Daoy (cell line): ENCODE results near the gene GALP. TPM values are rescaled to one million over a fixed set of nuclear protein-coding genes. Genes with fewer than 3 reads are reported as not detected.
"Not testable (repeated sequence)": the region's sequence is repeated elsewhere in the genome, so short reads cannot be mapped to it uniquely, and the experiment has no call there.

Experiments used
- DNase-seq: peaks from one replicate; pipeline ENCODE4 v3.0.0-alpha.2; 2015; ENCODE audit warnings: low read depth
- total RNA-seq: library from RNA; depleted of rRNA; stranded (reverse); fragments of >200 nt; shearing (Covaris generic); gene quantifications from 2 replicates; pipeline ENCODE4 v1.2.3, GENCODE V29; 2014; rRNA removed

Gene GALP
- total RNA-seq, 1 experiment from 2014 or later = not detected

DNA sequence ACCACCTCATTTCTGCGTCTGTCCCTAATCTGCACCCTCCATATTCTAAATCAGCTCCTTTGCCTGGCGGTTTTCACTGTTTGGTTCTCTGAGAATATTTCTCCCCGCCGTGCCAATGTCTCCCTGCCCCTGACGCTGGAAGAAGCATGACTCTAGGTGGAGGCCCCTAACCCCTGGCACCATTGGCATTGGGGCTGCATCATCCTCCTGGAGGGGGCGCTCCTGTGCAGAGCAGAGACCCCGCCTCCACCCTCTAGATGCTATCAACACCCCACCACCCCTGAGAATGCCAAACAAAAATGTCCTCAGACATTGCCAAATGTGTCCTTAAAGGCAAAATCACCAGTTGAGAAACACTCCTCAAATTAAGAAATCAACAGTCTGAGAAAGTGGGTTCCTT, 15.3 kb downstream of the GALP start:
- DNase-seq = no peak

DNA sequence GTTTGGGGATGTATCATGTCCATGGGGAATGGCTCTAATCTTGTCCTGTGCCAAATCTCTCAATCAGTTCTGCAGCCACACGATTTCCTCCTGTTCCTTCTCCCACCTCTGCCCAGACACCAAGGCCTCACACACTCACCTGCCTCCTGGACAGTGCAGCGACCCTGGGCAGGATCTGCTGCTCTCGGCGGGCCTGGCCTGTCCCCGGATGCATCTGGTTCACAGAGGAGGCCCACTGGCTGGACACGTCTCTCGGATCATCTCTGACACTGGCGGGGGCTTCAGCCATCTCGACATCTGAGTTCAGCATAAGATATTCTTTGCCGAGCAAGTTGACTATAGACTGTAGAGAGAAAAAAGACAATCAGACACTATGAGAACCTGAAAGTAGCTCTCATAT, 15.9 kb downstream of the GALP start:
- no peak for DNase-seq

DNA sequence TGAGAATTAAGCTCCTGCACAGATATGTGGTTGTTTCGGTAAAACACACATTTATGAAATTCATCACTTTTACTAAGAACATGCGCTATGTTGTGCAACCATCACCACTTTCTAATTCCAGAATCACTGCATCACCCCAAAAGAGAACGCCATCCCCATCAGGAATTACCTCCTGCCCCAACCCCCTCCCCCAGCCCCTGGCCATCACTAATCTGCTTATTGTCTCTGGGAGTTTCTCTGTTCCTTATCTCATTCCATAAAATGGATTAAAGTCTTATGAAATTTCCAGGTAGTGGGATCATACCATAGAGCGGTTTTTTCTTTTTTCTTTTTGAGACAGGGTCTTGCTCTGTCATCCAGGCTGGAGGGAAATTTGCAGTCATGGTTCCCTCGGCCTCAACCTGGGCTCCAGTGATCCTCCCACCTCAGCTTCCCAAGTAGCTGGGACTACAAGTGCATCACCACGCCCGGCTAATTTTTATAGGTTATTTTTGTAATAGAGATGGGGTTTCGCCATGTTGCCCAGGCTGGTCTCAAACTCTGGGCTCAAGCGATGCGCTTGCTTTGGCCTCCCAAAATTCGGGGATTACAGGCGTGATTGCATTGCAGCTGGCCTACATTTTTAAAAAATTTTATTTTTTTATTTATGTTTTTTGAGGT, 18.3 kb downstream of the GALP start:
- no peak for DNase-seq

DNA sequence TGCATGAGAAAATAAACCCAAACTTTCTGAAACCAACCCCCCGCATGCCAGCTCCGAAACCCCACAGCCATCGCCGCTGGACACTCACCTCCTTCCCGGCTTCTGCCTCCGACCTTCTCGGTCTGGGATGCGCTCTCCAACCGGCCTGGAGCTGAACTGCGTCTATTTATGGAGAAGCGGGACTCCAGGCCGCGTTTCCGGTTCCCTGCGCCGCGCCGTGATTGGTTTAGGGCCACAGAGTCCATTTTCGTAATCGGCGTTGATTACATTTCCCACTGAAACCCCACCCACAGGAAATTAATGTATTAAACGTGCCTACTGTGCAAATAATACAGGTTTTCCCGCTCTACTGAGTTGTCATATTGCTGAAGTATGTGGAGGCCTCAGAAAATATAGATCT, 21.8 kb downstream of the GALP start, which contains the start of gene ZSCAN5B:
Gene ZSCAN5B, minus strand, starts transcription at position 138 of the 400 bp plus-strand sequence. CDS start 4,731 bp downstream, outside the sequence.
- not testable (repeated sequence) for DNase-seq

DNA sequence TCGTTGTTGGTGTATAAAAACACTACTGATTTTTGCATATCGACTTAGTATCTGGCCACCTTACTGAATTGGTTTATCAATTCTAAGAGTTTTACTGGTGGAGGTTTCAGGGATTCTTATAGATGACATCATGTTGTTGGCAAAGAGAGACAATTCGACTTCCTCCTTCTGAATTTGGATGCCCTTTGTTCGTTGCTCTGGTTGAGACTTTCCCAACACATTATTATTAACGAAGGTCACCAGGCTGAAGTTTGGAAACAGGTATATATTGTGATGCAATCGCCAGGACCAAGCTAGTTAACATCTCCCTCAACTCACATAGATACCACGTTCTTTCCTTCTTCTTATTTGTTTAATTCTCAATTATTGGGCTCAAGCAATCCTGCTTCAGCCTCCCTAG, 23.9 kb downstream of the GALP start:
- DNase-seq = no peak

DNA sequence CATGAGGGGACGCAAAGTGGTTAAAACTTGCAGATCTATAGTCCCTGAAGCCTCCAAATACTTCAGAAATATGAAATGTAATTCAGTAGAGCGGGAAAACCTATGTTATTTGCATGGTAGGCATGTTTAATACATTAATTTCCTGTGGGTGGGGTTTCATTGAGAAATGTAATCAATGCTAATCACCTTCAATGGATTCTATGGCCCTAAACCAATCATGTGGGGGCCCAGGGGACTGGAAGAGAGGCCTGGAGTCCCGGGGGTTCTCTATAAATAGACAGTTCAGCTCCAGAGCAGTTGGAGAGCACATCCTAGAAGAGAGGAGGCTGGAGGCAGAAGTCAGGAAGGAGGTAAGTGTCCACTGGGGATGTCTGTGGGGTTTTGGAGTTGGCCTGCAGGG, 26.2 kb downstream of the GALP start, which contains the start of gene ZSCAN5C:
Gene ZSCAN5C, plus strand, starts transcription at position 301 of the 400 bp plus-strand sequence. CDS start 3,641 bp downstream, outside the sequence.
- no peak for DNase-seq

DNA sequence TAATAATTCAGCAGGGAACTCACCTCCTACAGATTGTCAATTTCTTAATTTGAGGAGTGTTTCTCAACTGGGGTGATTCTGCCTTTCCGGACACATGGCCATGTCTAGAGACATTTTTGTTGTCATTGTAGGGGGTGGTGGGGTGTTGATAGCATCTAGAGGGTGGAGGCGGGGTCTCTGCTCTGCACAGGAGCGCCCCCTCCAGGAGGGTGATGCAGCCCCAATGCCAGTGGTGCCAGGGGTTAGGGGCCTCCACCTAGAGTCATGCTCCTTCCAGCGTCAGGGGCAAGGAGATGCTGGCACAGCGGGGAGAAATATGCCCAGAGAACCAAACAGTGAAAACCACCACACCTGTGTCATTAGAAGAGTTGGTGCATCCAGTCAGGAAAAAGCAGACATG, 31.8 kb downstream of the GALP start:
- not testable (repeated sequence) for DNase-seq

DNA sequence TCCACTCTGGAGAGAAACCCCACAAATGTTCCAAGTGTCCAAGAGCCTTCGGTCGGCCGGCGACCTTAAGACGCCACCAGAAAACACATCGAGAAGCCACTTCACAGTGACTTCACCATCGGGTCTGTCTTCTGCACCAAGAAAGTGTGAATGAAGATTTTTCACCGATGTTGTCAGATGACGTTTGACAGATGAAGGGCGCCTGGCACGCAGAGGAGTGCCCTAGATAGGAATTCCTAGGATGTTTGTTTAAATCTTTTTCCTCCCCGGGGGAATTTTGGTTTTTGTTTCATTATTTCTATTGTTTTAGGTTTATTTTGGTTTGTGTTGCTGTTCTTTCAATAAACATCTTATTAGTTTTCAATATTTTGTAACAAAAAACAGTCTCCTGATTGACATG, 33.3 kb downstream of the GALP start:
- no peak for DNase-seq

DNA sequence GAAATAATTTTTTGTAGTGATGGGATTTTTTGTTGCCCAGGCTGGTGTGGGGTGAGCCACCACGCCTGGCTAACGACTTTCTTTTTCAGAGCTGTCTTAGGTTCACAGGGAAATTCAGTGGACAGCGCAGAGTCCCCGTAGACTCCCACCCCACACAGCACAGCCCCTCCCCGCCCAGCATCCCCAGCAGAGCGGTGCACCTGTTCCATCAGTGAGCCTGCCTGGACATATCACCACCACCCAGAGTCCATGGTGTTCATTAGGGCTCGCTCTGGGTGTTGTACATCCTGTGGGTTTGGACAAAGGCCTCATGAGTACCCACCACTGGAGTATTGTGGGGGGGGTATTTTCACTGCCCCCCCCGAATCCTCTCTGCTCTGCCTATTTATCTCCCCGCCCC, 34.2 kb downstream of the GALP start:
- DNase-seq = not testable (repeated sequence)

DNA sequence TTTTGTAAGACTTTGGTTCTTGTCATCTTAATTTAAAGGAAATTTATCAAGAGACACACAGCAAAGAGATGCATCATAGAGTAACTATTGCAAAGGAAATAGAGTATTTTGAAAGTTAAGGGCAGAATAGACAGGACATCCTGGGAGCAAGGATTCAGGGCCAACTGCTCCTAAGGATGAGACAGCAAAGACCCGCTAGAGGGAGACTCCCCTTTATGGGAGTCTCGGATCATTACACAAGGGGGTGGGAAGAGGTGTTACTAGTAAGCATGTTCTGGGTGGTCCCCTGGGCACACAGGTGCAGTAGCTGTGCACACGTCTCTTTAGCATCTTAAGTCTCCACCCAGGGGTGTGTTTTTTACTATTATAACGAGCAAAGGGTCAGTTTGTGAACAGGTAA, 35.9 kb downstream of the GALP start:
- DNase-seq = no peak

DNA sequence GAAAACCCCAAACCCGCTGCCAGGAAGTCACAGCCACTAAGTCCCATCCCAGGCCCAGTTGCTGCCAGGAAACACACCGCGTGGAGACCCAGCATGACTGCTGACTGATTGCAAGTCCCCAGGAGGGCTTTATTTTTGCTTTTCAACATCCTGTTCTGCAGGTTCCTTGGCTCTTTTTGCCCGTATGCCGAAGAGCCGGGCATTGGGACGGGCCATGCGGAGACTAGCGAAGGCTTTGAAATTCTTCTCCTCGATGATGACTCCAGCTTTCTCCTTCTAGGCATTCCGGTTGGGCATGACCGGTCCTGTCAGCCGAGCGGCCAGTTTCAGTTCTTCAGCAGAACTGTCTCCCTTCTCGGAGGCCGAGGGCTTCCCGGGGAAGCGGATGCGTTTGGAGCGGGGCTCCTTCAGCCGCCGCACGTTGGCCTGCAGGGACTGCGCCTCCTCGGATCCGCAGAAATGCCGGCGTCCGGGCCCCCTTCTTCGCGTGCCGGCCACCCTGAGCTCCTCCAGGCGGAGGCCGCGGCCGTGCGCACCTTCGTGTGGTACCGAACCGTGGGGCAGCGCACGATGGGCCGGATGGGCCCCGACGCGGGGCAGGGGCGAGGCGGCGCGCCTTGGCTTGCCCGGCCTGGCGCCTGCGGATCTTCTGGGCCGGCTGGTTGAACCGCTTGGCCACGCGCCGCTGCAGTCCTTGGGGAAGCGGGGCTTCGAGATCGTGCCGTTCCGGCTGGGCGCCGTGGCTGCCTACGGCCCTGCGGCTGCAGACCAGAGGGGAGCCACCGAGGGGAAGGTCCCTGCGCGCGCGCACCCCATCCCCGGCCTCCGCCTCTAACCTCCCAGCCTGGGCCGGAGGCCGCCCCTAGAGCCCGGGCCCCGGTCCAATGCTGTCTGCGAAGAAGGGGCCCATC, 41.5 kb downstream of the GALP start:
- DNase-seq = peak; percentile 38

DNA sequence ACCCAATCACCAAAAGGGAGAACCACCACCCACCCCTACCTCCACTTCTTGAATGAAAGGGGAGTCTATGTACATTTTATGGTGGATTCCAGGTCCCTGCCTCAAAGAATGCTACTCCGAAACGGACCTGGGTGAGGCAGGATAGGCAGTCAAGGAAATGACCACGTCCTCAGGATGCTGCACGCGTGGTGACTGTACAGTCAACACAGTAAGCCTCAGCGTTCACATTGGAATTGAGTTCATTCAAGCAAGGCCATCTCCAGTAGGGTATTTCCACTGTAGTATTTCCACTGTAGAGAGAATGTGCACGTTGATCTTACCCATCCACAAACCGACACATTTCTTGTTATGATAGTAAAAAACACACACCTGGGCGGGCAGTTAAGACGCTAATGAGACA, 43.2 kb downstream of the GALP start:
- DNase-seq = peak; percentile 17

DNA sequence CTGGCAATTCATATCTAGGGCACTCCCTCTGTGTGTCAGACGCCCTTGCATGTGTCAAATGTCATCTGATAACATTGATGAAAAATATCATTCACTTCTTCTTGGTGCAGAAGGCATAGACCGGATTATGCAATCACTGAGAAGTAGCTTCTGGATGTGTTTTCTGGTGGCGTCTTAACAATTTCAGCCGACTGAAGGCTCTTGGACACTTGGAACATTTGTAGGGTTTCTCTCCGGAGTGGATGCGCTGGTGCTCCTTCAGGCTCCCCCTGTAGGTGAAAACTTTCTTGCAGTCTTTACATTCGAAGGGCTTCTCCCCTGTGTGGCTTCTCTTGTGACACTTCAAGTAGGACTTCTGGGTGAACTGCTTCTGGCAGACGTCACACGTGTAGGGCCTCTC, 45.6 kb downstream of the GALP start:
- not testable (repeated sequence) for DNase-seq

DNA sequence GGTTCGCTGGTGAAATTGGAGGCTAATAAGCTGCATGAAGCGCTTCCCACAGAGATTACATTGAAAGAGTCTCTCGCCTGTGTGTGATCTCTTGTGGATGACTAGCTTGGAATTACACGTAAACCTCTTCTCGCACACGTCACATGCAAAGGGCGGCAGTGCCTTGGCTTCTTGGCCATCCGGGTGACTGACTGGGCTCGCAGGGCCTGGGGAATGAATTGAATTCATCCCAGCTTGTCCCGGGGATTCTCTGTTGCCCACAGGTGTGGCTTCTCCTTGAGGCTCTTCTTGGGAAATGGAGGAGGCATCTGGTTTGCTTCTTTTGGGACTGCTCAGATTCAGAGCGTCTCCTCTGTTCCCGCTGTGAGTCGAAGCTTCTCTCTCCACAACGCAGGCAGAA, 46.0 kb downstream of the GALP start:
- DNase-seq = no peak

DNA sequence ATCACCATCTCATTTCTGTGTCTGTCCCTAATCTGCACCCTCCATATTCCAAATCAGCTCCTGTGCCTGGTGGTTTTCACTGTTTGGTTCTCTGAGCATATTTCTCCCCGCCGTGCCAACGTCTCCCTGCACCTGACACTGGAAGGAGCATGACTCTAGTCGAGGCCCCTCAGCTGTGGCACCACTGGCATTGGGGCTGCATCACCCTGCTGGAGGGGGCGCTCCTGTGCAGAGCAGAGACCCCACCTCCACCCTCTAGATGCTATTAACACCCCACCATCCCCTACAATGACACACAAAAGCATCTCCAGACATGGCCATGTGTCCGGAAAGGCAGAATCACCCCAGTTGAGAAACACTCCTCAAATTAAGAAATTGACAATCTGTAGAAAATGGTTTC, 47.1 kb downstream of the GALP start:
- no peak for DNase-seq

DNA sequence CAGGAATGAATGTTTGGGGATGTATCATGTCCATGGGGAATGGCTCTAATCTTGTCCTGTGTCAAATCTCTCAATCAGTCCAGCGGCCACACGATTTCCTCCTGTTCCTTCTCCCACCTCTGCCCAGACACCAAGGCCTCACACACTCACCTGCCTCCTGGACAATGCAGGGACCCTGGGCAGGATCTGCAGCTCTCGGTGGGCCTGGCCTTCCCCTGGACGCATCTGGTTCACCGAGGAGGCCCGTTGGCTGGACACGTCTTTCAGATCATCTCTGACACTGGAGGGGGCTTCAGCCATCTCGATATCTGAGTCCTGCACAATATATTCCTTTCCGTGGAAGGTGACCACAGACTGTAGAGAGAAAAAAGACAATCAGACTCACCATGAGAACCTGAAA, 47.7 kb downstream of the GALP start:
- DNase-seq = no peak

Other genes with a start within 250 kb of the GALP start
- gene NLRP13, start 243.7 kb upstream of the GALP start, total RNA-seq = not detected in 2 replicates
- gene NLRP8, start 228.2 kb upstream of the GALP start, total RNA-seq = 0.06 TPM in 1 of 2 replicates, not detected in the other
- 4.9 and 5.1 TPM in 2 replicates for gene NLRP5, start 189.2 kb upstream of the GALP start, total RNA-seq
- gene ZNF787, start 54.7 kb upstream of the GALP start, total RNA-seq = 18.8 and 43.8 TPM in 2 replicates
- 24.3 and 36.4 TPM in 2 replicates for gene ZNF444, start 34.7 kb upstream of the GALP start, total RNA-seq
- not detected in 2 replicates for gene ZSCAN5B, start 21.8 kb downstream of the GALP start, total RNA-seq
- gene ZSCAN5C, start 26.3 kb downstream of the GALP start, total RNA-seq = not detected in 2 replicates
- not detected in 2 replicates for gene EDDM13, start 96.7 kb downstream of the GALP start, total RNA-seq
- gene ZSCAN5A, start 138.8 kb downstream of the GALP start, total RNA-seq = 20.7 TPM in 2 replicates
- 2.0 and 4.6 TPM in 2 replicates for gene ZNF582, start 217.5 kb downstream of the GALP start, total RNA-seq
- gene ZNF583, start 228.3 kb downstream of the GALP start, total RNA-seq = 3.9 and 4.1 TPM in 2 replicates